NCI-H2196 (cell line): ENCODE results near the gene PTN.
"Not testable (repeated sequence)": the region's sequence is repeated elsewhere in the genome, so short reads cannot be mapped to it uniquely, and the experiment has no call there.

Experiments
- DNase-seq: peaks from one replicate; lab custom pipeline; 2025; ENCODE audit not compliant: unreplicated experiment; lab: John Stamatoyannopoulos, UW

Gene PTN

GRCh38 chr7:137181619-137182018 is 161.9 kb downstream of the PTN start:
- DNase-seq = not testable (repeated sequence)
